Thyroid gland (tissue), 4 donors: ENCODE measurements around the gene XK.

Source experiments
- POLR2A ChIP-seq, 2 donors: fragments of 450-650 bp; IDR thresholded peaks; one replicate each; pipeline ENCODE4 v1.6.1; 2017; ENCODE audit warnings: antibody characterized with exemption in 2 of 2, mild to moderate bottlenecking in 2 of 2, moderate library complexity in 1 of 2
- TF ChIP-seq, protein P1 (sequence below), 6 experiments: fragments of 200-600 bp in 3 of 6; fragments of 450-650 bp in 3 of 6; sonication (generic) in 3 of 6; IDR thresholded peaks; one replicate each; pipeline ENCODE4 v1.5.1; 2016 to 2019; ENCODE audit warnings: antibody characterized with exemption in 6 of 6, mild to moderate bottlenecking in 2 of 6, inconsistent platforms in 1 of 6, moderate library complexity in 1 of 6

DNA sequence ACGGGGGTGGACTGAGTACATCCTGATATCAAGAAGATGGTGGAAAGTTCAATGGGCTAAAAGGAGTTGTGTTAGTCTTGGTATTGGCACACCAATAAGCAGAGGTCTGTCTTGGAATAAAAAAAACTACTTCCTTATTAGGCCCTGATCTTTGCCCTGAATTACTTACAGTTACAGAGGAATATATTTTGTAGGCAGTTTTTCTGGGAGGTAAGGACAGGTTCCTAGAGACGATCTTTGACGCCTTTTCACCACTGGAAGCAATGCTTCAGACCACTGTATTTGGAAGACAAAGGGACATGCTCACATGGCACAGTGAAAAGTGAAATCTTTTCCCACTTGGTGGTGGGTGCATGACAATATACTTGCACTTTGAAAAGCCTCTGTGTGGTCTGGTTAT is 618 bp upstream of the XK start:
- TF ChIP-seq, protein P1, sequence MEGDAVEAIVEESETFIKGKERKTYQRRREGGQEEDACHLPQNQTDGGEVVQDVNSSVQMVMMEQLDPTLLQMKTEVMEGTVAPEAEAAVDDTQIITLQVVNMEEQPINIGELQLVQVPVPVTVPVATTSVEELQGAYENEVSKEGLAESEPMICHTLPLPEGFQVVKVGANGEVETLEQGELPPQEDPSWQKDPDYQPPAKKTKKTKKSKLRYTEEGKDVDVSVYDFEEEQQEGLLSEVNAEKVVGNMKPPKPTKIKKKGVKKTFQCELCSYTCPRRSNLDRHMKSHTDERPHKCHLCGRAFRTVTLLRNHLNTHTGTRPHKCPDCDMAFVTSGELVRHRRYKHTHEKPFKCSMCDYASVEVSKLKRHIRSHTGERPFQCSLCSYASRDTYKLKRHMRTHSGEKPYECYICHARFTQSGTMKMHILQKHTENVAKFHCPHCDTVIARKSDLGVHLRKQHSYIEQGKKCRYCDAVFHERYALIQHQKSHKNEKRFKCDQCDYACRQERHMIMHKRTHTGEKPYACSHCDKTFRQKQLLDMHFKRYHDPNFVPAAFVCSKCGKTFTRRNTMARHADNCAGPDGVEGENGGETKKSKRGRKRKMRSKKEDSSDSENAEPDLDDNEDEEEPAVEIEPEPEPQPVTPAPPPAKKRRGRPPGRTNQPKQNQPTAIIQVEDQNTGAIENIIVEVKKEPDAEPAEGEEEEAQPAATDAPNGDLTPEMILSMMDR (IDR thresholded peaks at IDR 0.05), result no peak
- TF ChIP-seq POLR2A (IDR thresholded peaks at IDR 0.05), result no peak
